Measurements from ENCODE around the gene CTXN3. TPM values are rescaled to one million over a fixed set of nuclear protein-coding genes. Genes with fewer than 3 reads are reported as not detected.

CTXN3 gene
- total RNA-seq, 6 experiments from 2014 or later, result not detected

DNA sequence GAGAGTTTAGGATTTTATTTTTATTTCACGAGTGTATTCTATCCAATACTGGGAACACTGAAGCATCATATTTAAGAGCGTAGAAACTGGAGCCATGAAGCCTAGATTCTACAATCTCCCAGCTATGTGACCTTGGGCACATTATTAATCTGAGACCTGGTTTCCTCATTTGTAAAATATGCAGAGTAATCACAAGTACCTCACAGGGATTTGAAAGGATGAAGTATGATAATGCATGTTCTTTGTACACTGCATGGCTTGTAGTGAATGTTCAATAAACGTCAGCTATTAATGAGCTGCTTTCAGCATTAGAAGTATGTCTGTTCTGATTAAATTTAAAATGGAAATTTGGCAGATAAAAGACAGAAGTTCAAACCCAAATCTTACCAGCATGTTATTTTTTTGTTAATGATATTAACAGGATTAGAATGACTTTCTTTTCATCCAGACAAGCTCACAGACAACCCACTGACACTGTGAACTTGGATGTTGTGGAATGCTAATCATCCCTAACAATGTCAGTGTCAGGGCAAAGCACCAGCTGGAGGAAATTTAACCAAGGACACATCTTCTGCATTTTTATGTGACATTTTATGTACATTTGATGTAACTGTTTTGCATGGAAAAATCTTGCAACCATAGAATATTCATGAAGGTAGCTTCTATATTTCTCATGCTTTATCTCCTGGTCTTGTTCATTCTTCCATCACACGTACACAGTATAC lies 27.1 kb upstream of the CTXN3 start:
- Histone ChIP-seq H3K9me3 (no peaks in the 10 kb centered on the region), H3K27me3 (no peaks in the 10 kb centered on the region), H3K27ac (no peak overlapping the region), H3K4me1 (no peaks in the 10 kb centered on the region), H3K4me3 (no peak overlapping the region), H3K36me3 (no peaks in the 10 kb centered on the region)
- intact Hi-C loops (cut with DNase I), result no loop called here
- 55% methylated on average over 4 of the region's 4 CpGs for WGBS (ENCODE audit: insufficient coverage, low coverage, low lambda C conversion rate, missing lambda C conversion rate)
- DNase-seq, result no peak
- TF ChIP-seq, protein P1, sequence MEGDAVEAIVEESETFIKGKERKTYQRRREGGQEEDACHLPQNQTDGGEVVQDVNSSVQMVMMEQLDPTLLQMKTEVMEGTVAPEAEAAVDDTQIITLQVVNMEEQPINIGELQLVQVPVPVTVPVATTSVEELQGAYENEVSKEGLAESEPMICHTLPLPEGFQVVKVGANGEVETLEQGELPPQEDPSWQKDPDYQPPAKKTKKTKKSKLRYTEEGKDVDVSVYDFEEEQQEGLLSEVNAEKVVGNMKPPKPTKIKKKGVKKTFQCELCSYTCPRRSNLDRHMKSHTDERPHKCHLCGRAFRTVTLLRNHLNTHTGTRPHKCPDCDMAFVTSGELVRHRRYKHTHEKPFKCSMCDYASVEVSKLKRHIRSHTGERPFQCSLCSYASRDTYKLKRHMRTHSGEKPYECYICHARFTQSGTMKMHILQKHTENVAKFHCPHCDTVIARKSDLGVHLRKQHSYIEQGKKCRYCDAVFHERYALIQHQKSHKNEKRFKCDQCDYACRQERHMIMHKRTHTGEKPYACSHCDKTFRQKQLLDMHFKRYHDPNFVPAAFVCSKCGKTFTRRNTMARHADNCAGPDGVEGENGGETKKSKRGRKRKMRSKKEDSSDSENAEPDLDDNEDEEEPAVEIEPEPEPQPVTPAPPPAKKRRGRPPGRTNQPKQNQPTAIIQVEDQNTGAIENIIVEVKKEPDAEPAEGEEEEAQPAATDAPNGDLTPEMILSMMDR (IDR thresholded peaks at IDR 0.05), result no peak
- no peak for TF ChIP-seq POLR2A (IDR thresholded peaks at IDR 0.05)
- ATAC-seq, result no peak

GRCh38 chr5:127634007-127634406 lies 14.9 kb upstream of the CTXN3 start:
- no peaks in the 10 kb centered on the region for H3K27me3 ChIP-seq
- no peak overlapping the region for H3K4me3 ChIP-seq
- H3K4me1 ChIP-seq, result no peaks in the 10 kb centered on the region
- DNase-seq, result no peak
- no peaks in the 10 kb centered on the region for H3K9me3 ChIP-seq
- no peak for ATAC-seq
- intact Hi-C loops (cut with DNase I), result no loop called here
- TF ChIP-seq POLR2A (IDR thresholded peaks at IDR 0.05), result no peak
- TF ChIP-seq, protein P1 (IDR thresholded peaks at IDR 0.05), result no peak
- no peaks in the 10 kb centered on the region for H3K36me3 ChIP-seq
- no peak overlapping the region for H3K27ac ChIP-seq

- H3K36me3 ChIP-seq, result no peaks in the 10 kb centered on the region
- no peak overlapping the region for H3K4me3 ChIP-seq
- DNase-seq, result no peak
- H3K27me3 ChIP-seq, result no peaks in the 10 kb centered on the region
- no peaks in the 10 kb centered on the region for H3K9me3 ChIP-seq
- intact Hi-C loops (cut with DNase I), result no loop called here
- WGBS (ENCODE audit: insufficient coverage, low coverage, low lambda C conversion rate, missing lambda C conversion rate), result 52% methylated on average over 2 of the region's 2 CpGs
- ATAC-seq, result no peak
- no peak for TF ChIP-seq POLR2A (IDR thresholded peaks at IDR 0.05)
- TF ChIP-seq, protein P1 (IDR thresholded peaks at IDR 0.05), result no peak
- no peaks in the 10 kb centered on the region for H3K4me1 ChIP-seq
- no peak overlapping the region for H3K27ac ChIP-seq
Observed at GRCh38 chr5:127639828-127640227, 9.1 kb upstream of the CTXN3 start.

DNA sequence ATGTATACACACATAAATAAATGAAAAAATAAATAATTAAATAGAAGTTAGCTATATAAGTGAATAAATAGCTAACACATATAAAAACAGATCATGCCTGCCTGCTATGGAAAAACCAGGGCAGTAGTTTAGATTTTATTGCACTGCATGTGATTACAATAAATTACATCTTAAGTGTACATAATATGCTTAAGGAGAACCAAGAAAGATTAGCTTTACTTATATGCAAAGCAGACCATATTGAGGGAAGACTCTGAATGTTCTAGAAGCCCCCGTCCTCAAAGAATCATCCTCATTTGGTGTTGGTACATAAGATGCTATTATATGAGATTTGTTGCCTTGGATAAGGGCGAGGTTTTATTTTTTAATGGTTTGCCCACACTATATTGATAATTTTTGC lies 5.9 kb upstream of the CTXN3 start:
- TF ChIP-seq POLR2A (IDR thresholded peaks at IDR 0.05), result no peak
- TF ChIP-seq, protein P1 (IDR thresholded peaks at IDR 0.05), result no peak
- Histone ChIP-seq H3K27me3 (no peaks in the 10 kb centered on the region), H3K36me3 (no peaks in the 10 kb centered on the region), H3K9me3 (no peaks in the 10 kb centered on the region), H3K4me1 (no peaks in the 10 kb centered on the region), H3K27ac (no peak overlapping the region), H3K4me3 (no peak overlapping the region)
- intact Hi-C loops (cut with DNase I), result no loop called here
- ATAC-seq, result no peak
- 61% methylated on average over 2 of the region's 2 CpGs for WGBS (ENCODE audit: insufficient coverage, low coverage, low lambda C conversion rate, missing lambda C conversion rate)
- DNase-seq, result no peak

DNA sequence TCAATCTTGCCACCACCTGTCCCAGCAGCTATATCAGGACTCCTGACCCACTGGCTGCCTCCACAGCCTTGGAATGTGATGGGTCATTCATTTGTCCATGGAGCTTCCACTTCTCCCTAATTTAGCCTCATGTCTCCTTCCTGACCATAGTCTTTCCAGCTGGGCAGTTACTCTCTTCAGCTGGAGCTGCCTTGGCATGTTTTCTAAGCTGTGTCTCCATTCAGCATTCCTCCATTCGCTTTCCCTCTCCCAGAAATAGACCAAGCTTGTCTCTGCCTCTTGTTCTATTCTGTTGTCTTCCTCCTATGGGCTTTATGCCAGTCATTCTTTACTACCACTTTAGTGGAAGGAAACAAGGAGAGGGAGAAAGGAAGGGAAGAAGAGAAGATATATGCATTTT lies 5.3 kb upstream of the CTXN3 start:
- Histone ChIP-seq H3K27ac (no peak overlapping the region), H3K9me3 (no peaks in the 10 kb centered on the region), H3K36me3 (no peaks in the 10 kb centered on the region), H3K27me3 (no peaks in the 10 kb centered on the region), H3K4me3 (no peak overlapping the region), H3K4me1 (no peaks in the 10 kb centered on the region)
- 63% methylated on average over 1 of the region's 1 CpG for WGBS (ENCODE audit: insufficient coverage, low coverage, low lambda C conversion rate, missing lambda C conversion rate)
- TF ChIP-seq, protein P1 (IDR thresholded peaks at IDR 0.05), result no peak
- TF ChIP-seq POLR2A (IDR thresholded peaks at IDR 0.05), result no peak
- intact Hi-C loops (cut with DNase I), result no loop called here
- no peak for ATAC-seq
- no peak for DNase-seq
